ENCODE results near the gene TRAM2.
A peak's percentile ranks its signal among the peaks of the same experiment; 100 is the strongest.

TRAM2 gene

DNA sequence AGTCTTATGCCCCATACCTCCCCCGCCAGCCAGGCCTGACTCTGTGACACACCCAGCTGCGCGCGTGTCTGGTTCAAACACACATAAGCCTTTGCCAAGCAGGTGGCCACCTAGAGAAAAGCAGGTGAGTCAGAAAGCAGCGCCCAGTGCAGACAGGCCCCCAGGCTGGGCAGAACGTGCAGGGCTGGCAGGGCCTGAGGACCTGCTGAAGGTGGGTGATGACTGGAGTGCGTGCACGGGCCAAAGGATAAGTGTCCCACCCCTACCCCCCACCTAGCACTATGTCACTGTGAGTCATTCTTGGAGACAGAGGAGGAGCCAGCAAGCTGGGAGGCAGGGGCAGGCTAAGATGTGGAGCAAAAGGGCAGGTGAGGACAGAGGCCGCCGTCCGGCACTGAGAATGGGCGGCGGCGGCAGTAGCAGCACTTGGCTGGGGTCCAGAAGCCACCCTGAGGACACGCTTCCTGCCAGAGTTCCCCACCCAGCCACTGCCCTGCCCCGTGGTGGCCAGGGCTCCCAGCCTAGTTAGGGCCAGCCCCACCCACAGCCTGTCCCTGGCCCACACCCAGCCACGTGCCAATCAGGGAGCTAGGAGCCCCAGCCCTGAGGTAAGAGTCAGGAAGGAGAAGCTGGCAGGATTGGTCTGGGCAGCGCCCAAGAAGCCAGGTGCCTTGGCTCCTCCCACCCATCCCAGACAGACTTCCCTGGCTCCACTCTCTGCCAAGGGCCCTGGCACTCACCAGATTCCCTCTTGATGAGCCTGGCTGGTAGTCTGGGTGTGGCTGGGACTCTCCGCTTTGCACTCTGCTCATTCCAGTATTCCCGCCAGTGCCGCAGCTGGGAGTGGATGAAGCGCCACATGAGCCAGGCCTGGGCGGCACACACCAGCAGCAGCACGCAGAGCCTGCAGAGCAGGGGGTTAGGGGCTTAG lies 72.7 kb downstream of the TRAM2 start:
- TF ChIP-seq EP300 (IDR thresholded peaks at IDR 0.05; ENCODE audit: borderline replicate concordance) = peak; percentile 89
- no peak for TF ChIP-seq ZBTB7A (IDR thresholded peaks at IDR 0.05; ENCODE audit: low read depth)
- TF ChIP-seq MAX (IDR thresholded peaks at IDR 0.05) = peak; percentile 47
- TF ChIP-seq EGR1 (IDR thresholded peaks at IDR 0.05) = no peak; the same call in none of the 2 replicates
- no peak for TF ChIP-seq CREB1 (IDR thresholded peaks at IDR 0.05; ENCODE audit: low read depth)
- TF ChIP-seq TCF12 (IDR thresholded peaks at IDR 0.05; ENCODE audit: low read depth) = peak; percentile 96
- TF ChIP-seq TEAD4 (IDR thresholded peaks at IDR 0.05) = peak; percentile 40
- TF ChIP-seq FOXM1 (IDR thresholded peaks at IDR 0.05; ENCODE audit: borderline replicate concordance, low read depth) = peak; percentile 67; the same call in 1 of the 2 replicates
- peak; percentile 91 for TF ChIP-seq NFIC (IDR thresholded peaks at IDR 0.05)
- TF ChIP-seq, protein P1, sequence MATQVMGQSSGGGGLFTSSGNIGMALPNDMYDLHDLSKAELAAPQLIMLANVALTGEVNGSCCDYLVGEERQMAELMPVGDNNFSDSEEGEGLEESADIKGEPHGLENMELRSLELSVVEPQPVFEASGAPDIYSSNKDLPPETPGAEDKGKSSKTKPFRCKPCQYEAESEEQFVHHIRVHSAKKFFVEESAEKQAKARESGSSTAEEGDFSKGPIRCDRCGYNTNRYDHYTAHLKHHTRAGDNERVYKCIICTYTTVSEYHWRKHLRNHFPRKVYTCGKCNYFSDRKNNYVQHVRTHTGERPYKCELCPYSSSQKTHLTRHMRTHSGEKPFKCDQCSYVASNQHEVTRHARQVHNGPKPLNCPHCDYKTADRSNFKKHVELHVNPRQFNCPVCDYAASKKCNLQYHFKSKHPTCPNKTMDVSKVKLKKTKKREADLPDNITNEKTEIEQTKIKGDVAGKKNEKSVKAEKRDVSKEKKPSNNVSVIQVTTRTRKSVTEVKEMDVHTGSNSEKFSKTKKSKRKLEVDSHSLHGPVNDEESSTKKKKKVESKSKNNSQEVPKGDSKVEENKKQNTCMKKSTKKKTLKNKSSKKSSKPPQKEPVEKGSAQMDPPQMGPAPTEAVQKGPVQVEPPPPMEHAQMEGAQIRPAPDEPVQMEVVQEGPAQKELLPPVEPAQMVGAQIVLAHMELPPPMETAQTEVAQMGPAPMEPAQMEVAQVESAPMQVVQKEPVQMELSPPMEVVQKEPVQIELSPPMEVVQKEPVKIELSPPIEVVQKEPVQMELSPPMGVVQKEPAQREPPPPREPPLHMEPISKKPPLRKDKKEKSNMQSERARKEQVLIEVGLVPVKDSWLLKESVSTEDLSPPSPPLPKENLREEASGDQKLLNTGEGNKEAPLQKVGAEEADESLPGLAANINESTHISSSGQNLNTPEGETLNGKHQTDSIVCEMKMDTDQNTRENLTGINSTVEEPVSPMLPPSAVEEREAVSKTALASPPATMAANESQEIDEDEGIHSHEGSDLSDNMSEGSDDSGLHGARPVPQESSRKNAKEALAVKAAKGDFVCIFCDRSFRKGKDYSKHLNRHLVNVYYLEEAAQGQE (IDR thresholded peaks at IDR 0.05; ENCODE audit: low read depth) = no peak
- TF ChIP-seq YY1 (IDR thresholded peaks at IDR 0.05; ENCODE audit: low read depth) = peak; percentile 15; the same call in 1 of the 2 replicates
- TF ChIP-seq, protein P2, sequence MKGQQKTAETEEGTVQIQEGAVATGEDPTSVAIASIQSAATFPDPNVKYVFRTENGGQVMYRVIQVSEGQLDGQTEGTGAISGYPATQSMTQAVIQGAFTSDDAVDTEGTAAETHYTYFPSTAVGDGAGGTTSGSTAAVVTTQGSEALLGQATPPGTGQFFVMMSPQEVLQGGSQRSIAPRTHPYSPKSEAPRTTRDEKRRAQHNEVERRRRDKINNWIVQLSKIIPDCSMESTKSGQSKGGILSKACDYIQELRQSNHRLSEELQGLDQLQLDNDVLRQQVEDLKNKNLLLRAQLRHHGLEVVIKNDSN (IDR thresholded peaks at IDR 0.05) = peak; percentile 72
- 0 out of 2 replicates have a peak, but pooled peaks have one; percentile 3 for TF ChIP-seq TAF1 (IDR thresholded peaks at IDR 0.05; ENCODE audit: low read depth)
- TF ChIP-seq CEBPB (IDR thresholded peaks at IDR 0.05) = 0 out of 2 replicates have a peak, but pooled peaks have one; percentile 4
- peak; percentile 1; the same call in 1 of the 2 replicates for TF ChIP-seq RAD21 (IDR thresholded peaks at IDR 0.05; ENCODE audit: low read depth)

DNA sequence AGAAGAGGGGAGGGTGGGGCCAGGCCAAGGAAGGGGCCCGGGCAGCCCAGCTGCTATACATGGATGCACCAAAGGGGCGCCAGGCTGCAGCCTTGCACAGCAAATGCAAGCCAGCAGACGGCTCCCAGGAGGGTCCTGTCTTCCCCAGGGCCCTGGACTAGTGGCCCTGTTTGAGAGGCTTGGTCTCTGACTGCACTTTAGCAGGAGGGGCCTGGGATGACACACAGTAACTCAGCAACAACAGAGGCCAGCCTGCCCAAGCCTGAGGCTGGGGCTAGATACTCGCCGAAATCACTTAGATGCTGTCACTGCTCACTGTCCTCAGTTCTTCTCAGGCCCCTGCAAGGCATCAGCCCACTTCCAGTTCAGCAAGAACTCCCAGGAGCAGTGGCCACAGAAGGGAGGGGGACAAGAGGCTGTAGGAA lies 73.5 kb downstream of the TRAM2 start:
- TF ChIP-seq, protein P2 (IDR thresholded peaks at IDR 0.05) = no peak
- TF ChIP-seq EGR1 (IDR thresholded peaks at IDR 0.05) (no peak), TEAD4 (IDR thresholded peaks at IDR 0.05) (no peak), TAF1 (IDR thresholded peaks at IDR 0.05; ENCODE audit: low read depth) (no peak), NFIC (IDR thresholded peaks at IDR 0.05) (no peak), EP300 (IDR thresholded peaks at IDR 0.05; ENCODE audit: borderline replicate concordance) (no peak), FOXM1 (IDR thresholded peaks at IDR 0.05; ENCODE audit: borderline replicate concordance, low read depth) (no peak), TCF12 (IDR thresholded peaks at IDR 0.05; ENCODE audit: low read depth) (no peak), MAX (IDR thresholded peaks at IDR 0.05) (no peak), RAD21 (IDR thresholded peaks at IDR 0.05; ENCODE audit: low read depth) (no peak), CEBPB (IDR thresholded peaks at IDR 0.05) (no peak), YY1 (IDR thresholded peaks at IDR 0.05; ENCODE audit: low read depth) (no peak), CREB1 (IDR thresholded peaks at IDR 0.05; ENCODE audit: low read depth) (no peak), ZBTB7A (IDR thresholded peaks at IDR 0.05; ENCODE audit: low read depth) (no peak)
- TF ChIP-seq, protein P1 (IDR thresholded peaks at IDR 0.05; ENCODE audit: low read depth) = no peak

- no peak for TF ChIP-seq YY1 (IDR thresholded peaks at IDR 0.05; ENCODE audit: low read depth)
- TF ChIP-seq, protein P1 (IDR thresholded peaks at IDR 0.05; ENCODE audit: low read depth) = no peak
- no peak for TF ChIP-seq TCF12 (IDR thresholded peaks at IDR 0.05; ENCODE audit: low read depth)
- TF ChIP-seq, protein P2 (IDR thresholded peaks at IDR 0.05) = no peak
- no peak for TF ChIP-seq RAD21 (IDR thresholded peaks at IDR 0.05; ENCODE audit: low read depth)
- TF ChIP-seq MAX (IDR thresholded peaks at IDR 0.05) = no peak
- TF ChIP-seq CEBPB (IDR thresholded peaks at IDR 0.05) = no peak
- TF ChIP-seq CREB1 (IDR thresholded peaks at IDR 0.05; ENCODE audit: low read depth) = no peak
- no peak for TF ChIP-seq FOXM1 (IDR thresholded peaks at IDR 0.05; ENCODE audit: borderline replicate concordance, low read depth)
- no peak for TF ChIP-seq TAF1 (IDR thresholded peaks at IDR 0.05; ENCODE audit: low read depth)
- TF ChIP-seq ZBTB7A (IDR thresholded peaks at IDR 0.05; ENCODE audit: low read depth) = no peak
- no peak for TF ChIP-seq EP300 (IDR thresholded peaks at IDR 0.05; ENCODE audit: borderline replicate concordance)
- no peak for TF ChIP-seq NFIC (IDR thresholded peaks at IDR 0.05)
- TF ChIP-seq EGR1 (IDR thresholded peaks at IDR 0.05) = no peak
- TF ChIP-seq TEAD4 (IDR thresholded peaks at IDR 0.05) = no peak
Observed at GRCh38 chr6:52502306-52503029, 74.4 kb downstream of the TRAM2 start.

All from Ishikawa (cell line).